A204.1 (cell line): ENCODE measurements around the gene IRF7.

Source experiments
- FAIRE-seq: peaks from 2 replicates; lab custom pipeline; 2012; peaks lifted over from hg19 to GRCh38; lab: Jason Lieb, UNC

The IRF7 gene

DNA sequence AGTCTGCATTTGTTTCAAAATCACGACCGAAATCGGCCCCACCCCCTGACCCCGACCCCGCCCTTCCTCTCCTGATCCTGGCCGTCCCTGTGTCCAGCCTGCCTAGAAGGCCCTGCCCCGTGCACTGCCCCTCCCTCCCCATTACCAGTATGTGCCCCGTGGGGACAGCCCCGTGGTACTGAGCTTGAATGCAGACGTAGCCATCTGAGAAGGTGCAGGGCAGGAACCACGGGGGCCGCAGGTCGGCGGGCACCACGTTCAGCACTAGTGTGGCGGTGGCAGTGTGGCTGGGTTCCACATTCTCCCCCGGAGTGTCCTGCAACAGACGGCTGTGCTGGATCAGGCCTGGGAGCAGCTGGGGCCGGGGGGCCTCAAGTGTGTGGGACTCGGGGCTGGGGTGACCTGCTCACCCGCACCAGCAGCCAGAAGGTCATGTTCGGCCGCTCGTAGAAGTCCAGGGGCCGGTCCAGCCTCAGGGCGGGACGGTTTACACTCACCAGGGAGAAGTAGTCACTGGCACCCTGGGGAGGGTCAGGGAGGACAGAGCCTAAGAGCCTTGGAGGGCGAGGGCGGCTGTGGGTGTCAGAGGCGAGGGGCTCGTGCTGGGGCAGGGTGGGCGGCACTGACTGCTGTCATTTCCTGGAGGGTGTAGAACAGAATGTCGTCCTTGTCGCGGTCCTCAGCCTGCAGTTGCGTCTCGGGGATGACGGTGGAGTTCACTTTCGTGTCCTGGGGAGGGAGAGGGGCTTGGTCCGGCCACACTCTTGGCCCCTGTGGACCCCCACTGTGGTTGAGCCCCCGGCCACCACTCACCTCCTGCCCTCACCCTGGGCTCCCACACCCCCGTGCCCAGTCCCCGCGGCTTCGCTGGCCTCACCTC lies 5.4 kb upstream of the IRF7 start:
- FAIRE-seq, result no peak

DNA sequence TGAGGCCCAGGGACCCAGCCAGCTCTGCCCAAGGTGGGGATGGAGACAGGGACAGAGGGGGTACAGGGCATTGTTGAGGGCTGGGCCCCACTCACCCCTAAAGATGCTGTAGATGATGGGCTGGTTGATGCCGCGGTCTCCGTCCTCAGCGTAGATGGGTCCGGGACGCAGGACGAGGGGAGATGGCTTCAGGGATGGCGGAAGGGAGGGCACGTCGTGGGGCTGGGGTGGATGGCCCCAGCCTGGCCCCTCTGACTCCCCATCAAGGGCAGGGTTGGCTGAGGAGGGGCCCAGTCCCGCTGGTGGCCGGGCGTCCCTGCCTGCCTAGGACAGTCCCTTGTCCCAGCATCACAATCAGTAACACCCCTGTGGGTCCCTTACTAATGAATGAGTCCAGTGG lies 4.5 kb upstream of the IRF7 start:
- no peak for FAIRE-seq

DNA sequence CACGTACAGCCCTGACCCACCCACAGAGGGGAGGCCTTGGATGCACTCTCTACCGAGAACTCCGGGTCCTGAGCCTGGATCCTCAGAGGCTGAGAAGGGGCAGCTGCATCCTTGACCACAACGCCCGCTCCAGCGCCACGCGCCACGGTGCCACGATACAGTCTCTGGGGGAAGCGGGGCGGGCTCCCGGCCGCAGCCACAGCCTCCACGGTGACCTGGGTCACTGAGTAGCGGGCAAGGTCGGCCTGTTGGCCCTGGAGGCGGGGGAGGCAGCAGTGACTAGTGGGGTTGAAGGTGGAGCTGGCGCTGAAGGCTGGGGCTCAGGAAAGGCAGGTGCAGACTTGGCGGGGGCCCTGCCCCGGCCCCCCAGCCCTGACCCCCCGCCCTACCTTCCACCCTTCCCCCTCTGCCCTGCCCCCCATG lies 3.9 kb upstream of the IRF7 start:
- no peak for FAIRE-seq

DNA sequence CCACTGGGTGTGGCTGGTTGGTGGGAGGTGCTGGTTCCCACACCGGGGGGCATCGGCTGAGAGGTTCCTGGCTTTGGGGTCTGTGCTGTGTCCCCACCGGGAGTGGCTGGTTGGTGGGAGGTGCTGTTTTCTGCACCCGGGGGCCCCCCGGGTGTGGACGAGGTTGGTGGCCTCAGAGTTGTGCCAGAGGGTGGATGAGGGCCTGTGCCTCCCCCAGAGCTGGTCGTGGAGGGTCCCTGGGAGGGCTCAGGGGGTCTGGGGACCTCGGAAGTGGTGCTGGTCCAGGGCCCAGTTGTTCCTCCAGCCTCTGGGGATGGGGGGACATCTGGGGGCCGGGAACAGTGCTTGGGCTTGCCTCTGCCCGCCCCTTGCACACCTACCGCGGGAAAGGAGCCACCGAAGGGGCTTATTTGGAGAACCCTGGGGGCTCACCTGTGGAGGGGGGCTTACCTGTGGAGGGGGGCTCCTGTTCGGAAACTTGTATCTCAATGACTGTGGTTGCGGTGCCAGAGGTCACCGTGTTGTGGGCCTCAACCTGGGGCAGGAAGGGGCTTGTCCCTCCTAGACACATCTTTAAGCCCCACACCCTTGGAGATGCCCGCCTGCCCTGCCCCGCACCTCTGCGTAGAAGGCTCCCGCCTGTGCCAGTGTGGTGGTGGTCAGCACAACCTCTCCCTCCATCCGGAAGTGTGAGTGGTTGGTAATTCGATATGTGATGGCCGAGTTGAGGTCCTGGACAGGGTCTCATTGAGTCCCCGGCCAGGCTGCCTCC lies 3.3 kb upstream of the IRF7 start:
- FAIRE-seq, result no peak

DNA sequence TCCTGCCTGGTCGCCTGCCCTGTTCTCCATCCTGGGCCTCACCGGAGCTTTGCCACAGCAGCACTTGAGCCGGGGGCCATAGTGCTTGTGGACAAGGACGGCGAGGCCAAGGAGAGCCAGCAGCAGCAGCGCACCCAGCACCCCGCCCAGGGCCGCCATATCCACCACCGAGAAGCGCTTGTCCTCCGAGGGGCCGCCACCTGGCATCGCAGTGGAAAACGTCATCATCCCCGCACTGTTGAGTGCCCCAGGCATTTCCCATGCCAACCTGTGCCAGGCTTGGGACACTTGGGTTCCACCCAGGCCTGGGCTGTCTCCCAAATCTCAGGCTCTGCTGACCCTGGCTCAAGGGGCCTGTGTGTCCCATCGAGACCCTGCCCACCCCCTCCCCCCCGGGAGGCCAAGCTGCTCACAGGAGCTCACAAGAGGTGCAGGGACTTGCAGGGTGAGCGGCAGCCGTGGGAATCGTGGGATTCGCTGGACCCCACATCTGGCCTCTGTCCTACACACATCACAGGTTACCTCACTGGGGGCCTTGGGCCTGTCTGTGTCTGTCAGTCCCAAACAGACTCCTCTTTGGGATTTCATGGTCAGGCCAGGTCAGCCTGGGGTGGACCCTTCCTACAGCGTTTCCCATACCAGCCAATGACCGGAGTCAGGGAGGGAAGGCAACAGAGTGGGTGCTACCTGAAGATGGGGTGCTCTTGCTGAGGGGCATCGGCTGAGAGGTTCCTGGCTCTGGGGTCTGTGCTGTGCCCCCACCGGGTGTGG lies 2.3 kb upstream of the IRF7 start:
- FAIRE-seq, result no peak

DNA sequence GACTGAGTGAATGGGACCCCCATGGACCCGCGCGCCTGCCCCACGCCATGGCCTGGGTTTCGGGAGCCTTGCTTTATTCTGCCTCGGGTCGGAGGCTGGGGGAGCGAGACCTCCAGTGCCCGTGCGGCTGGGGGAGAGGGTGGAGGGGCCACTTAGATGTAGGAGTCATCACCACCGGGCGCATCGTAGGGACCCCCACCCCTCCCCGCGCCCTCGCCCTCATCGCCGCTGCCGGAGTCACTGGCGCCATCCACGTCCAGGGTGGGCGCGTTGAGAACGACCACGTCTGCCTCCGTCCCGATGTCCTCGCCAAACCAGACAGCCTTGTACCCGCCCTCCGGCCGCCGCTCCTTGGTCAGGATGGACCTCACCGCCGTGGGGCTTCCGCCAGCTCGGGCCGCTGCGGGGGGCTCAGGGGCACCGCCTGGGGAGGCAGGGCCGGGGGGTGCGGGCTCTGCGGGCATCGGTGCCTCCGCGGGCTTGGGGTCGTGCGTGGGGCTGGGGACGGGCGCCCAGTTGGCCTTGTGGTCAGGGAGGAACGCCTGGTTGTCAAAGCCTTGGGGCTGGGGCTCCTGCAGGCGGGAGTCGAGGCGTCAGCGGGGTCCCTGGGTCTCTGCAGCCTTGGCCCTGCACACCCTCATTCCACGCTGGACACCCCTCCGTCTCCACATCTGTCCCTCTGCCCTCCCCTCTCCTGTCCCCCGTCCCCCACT lies 1.6 kb upstream of the IRF7 start:
- no peak for FAIRE-seq

DNA sequence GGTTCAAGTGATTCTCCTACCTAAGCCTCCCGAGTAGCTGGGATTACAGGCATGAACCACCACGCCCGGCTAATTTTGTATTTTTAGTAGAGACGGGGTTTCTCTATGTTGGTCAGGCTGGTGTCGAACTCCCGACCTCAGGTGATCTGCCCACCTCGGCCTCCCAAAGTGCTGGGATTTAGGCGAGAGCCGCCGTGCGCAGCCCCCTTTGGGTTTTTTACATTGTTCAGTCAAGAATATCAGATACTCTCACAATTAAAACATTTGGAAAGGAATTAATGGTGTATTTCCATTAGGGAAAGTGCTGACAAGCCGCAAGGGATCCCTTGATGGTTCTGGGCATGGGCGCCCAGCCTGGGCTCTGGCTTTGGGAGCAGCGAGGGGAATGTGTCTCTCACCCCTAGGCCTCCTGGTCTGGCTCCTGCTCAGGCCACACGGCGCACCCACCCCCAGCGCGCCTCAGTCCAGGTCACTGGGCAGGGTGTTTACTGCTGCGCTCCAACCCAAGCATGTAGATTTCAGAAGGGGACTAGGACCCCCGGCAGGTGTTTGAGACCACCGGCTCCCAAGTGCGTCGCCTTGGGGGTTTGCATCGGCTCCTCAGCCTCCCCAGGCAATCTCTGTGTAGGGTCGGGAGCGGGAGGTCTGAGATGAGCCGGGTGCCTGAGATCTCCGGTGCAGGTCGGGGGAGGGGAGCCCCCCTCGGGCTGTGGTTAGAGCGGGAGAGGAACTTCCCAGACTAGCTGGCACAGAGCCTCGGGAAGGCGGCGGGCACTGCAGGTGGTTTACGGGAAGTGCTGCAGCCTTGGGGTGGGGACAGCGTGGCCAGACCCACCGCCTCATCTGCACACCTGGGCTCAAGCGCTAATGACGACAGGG lies 809 bp upstream of the IRF7 start:
- no peak for FAIRE-seq

DNA sequence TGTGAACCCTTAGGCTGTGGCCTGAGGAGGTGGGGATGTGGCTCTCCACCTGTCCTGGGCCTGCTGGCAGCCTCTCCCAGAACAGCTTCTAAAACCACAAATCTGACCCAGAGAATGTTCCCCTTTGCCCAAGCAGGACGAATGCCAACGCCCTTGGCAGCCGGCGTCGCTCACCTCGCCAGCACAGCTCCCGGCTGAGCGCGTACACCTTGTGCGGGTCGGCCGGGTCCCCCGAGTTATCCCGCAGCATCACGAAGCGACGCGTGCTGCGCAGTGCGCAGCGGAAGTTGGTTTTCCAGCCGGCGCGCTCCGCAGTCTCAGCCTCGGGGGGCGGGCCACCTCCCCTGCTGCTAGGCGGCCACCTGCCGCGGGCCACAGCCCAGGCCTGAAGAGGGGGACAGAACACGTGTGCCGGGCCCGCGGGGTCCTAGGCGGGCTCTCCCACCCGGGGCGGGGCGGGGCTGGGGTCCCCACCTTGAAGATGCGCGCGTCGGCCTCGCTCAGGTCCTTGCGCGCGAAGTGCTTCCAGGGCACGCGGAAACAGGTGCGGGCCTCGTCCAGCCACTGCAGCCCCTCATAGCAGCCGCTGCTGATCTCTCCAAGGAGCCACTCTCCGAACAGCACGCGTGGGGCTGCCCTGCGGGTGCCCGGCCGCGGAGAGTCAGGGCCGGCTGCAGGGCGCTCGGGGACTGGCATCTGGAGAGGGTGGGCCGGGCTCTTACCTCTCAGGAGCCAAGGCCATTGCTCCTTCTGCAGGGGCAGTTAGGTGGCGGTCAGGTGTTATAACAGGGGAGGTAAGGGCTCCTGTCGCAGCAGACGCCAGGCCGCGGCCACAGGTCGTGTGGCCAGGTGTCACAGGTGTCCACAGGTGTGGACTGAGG lies 887 bp downstream of the IRF7 start:
- no peak for FAIRE-seq

DNA sequence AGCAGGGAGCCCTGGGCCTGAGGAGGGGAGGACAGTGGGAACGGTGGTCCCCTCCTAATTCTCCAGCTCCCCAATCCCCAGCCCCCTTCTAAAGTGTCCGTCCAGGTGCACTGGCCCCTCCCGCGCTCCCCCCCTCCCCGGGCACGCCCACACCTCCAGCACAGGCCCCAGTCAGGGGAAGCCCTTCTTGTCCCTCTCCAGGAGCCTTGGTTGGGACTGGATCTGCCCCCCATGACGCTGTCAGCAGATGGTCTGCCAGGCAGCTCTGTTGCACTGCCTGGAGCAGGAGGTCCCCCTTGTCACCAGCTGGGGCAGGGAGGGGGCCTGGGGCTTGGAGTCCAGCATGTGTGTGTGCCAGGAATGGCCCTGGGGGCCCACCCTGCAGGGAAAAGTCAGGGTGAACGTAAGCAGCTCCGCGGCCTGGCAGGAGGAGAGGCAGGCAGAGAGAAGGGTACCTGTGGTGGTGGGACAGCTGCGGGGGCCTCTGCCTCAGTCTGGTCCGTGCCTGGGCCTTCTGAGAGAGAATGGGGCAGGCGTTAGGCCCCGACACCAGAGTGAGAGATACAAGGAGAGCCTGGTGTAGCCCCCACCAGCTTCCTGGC lies 1.6 kb downstream of the IRF7 start:
- no peak for FAIRE-seq

DNA sequence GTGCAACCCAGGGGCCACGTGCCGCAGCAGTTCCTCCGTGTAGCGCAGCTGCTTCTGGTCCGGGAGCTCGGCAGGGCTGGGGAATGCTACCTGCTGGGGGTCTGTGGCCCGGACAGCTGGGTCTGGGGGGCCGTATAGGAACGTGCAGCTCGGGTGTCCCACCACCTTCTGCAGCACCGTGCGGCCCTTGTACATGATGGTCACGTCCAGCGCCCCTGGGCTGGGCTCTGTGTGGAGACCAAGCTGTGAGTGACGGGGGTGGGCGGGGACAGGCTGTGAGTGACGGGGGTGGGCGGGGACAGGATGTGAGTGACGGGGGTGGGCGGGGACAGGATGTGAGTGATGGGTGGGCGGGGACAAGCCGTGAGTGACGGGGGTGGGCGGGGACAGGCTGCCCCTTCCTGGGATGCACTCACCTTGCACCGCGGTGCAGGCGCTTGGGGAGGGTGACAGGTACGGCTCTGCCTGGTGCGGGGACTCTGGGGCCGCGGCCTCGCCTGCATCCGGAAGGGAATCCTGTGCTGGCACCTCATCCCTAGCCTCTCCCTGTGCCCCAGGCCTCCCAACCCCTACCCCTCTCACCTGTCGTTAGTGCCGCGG lies 2.3 kb downstream of the IRF7 start:
- FAIRE-seq, result no peak

DNA sequence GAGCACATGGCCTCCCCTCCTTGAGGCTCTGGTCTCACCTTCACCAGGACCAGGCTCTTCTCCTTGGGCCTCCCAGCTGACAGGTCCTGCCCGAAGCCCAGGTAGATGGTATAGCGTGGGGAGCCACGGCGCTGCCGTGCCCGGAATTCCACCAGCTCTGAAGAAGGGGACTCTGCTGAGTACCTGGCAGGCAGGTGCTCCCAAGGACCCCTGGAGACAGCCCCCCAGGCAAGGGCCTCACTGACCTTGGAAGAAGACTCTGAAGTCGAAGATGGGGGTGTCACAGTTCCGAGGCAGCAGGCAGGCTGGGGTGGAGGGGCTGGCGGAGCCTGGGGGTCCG lies 2.8 kb downstream of the IRF7 start:
- FAIRE-seq, result no peak

DNA sequence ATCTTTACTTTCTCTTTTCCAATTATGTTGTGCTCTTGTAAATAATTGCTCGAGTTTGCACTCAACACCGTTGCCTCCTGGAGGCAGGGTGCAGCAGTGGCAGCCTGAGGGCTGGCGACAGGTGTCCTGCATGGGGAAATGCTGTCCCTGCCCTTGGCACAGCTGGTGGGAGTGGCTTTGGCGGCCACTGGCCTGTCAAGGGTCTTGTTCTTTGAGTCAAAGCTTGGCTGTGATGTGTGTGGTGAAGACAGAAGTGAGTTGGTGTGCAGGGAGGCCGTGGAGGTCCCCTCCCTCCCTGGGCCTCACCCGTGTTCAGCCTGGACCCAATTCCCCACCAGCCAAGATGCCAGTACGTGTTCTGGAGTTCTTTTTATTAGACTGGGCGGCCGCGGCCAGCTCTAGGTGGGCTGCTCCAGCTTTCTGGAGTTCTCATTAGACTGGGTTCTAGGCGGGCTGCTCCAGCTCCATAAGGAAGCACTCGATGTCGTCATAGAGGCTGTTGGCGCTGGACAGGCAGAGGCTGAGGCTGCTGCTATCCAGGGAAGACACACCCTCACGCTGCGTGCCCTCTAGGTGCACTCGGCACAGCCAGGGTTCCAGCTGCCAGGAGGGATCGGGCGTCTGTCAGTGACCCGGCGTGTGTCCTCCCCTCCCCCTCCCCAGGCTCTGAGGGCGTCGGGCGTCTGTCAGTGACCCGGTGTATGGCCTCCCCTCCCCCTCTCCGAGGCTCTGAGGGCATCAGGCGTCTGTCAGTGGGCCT lies 3.4 kb downstream of the IRF7 start:
- no peak for FAIRE-seq

DNA sequence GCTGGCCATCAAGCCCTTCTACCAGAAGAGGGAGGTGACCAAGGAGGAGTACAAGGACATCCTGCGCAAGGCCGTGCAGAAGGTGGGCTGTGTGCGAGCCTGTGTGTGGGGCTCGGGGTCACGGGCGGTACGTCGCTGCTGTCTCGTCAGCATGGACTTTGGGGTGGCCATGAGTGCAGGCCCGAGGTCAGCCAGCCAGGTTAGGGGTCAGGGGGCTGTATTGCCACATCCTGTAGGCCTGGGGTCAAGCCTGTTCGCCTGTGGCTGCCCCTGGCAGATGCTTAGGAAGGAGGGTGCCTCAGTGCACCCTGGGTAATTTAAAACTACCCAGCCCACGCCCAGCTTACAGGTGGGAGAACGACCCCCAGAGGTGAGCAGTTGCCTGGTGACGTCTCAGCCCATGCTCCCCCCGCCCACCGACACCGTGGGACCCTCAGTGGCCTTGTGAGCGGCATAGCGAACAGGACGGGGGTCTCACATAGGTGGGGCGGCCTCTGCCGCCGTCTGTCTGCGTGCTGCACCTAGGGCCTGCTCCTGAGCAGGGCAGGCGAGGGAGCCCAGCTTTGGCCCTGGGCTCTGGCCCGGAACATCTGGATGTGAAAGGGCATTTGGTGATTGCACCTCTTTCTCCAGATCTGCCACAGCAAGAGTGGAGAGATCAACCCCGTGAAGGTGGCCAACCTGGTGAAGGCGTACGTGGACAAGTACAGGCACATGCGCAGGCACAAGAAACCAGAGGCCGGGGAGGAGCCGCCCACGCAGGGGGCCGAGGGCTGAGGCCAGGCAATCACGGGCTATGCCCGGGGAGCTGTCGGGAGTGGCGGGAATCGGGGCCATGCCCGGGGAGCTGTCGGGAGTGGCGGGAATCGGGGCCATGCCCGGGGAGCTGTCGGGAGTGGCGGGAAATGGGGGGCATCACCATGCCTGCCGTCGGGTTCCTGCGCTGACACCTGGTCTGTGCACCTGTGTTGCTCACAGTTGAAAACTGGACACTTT lies 4.5 kb downstream of the IRF7 start:
- no peak for FAIRE-seq

DNA sequence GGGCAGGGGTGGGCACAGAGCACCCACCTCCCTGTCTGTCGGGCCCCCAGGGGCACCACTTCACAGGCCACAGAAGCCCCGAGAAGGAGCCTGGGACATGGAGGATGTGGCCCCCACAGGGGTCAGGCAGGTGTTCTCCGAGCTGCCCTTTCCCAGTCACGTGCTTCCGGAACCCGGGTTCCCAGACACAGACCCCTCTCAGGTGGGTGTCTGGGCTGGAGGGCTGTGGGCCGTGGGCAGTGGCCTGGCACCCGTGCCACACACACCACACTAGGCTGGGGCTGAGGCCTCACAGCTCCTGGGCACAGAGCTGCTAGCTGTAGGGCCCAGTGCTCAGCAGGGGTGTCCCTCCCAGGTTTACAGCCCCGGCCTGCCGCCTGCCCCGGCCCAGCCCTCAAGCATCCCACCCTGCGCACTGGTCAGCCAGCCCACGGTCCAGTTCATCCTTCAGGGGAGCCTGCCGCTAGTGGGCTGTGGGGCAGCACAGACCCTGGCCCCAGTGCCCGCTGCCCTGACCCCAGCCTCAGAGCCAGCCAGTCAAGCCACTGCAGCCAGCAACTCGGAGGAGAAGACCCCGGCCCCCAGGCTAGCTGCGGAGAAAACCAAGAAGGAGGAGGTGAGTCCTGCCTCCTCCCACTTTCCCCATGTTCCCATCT lies 5.5 kb downstream of the IRF7 start:
- no peak for FAIRE-seq

DNA sequence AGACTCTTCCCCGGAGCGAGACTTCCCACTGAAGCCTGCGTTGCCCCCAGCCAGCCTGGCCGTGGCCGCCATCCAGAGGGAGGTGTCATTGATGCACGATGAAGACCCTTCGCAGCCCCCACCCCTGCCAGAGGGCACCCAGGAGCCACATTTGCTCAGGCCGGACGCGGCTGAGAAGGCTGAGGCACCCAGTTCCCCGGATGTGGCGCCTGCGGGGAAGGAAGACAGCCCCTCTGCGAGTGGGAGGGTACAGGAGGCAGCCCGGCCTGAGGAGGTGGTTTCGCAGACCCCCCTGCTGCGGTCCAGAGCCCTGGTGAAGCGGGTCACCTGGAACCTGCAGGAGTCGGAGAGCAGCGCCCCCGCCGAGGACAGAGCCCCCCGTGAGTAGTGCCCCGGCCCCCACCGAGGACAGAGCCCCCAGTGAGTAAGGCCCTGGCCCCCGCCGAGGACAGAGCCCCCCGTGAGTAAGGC lies 6.4 kb downstream of the IRF7 start:
- no peak for FAIRE-seq

DNA sequence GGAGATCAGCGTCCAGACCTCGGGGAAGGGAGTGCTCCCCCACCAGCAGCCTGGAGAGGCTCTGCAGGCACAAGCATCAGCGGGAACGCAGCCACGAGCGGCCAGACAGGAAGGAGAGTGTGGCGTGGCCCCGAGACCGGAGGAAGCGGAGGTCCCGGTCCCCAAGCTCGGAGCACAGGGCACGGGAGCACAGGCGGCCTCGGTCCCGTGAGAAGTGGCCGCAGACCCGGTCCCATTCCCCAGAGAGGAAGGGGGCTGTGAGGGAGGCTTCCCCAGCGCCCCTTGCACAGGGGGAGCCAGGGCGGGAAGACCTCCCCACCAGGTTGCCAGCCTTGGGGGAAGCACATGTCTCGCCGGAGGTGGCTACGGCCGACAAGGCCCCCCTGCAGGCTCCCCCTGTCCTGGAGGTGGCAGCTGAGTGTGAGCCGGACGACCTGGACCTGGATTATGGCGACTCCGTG lies 6.9 kb downstream of the IRF7 start:
- no peak for FAIRE-seq
